Glutamatergic neuron (in vitro differentiated cells): ENCODE data around the gene TRAPPC3. TPM values are rescaled to one million over a fixed set of nuclear protein-coding genes. Genes with fewer than 3 reads are reported as not detected.

Source experiments
- DNase-seq: peaks from one replicate; pipeline ENCODE4 v3.0.0; 2022
- H3K27ac Mint-ChIP-seq: one replicate; pipeline ENCODE4 v1.8.0; 2020; ENCODE audit warnings: mild to moderate bottlenecking, mixed read lengths, inconsistent platforms; ENCODE audit not compliant: unreplicated experiment
- H3K27me3 Mint-ChIP-seq: one replicate; pipeline ENCODE4 v1.8.0; 2020; ENCODE audit warnings: mild to moderate bottlenecking, moderate library complexity, mixed read lengths, inconsistent platforms; ENCODE audit not compliant: unreplicated experiment
- H3K36me3 Mint-ChIP-seq: one replicate; pipeline ENCODE4 v1.8.0; 2020; ENCODE audit warnings: mild to moderate bottlenecking, mixed read lengths, inconsistent platforms; ENCODE audit not compliant: unreplicated experiment
- H3K4me1 Mint-ChIP-seq: one replicate; pipeline ENCODE4 v1.8.0; 2020; ENCODE audit warnings: mild to moderate bottlenecking, low read depth, mixed read lengths, inconsistent platforms; ENCODE audit not compliant: unreplicated experiment
- H3K4me3 Mint-ChIP-seq: one replicate; pipeline ENCODE4 v1.8.0; 2020; ENCODE audit warnings: mild to moderate bottlenecking, mixed read lengths, inconsistent platforms; ENCODE audit not compliant: unreplicated experiment
- H3K9me3 Mint-ChIP-seq: one replicate; pipeline ENCODE4 v1.8.0; 2020; ENCODE audit warnings: mild to moderate bottlenecking, moderate library complexity, mixed read lengths, inconsistent platforms; ENCODE audit not compliant: unreplicated experiment
- total RNA-seq: library from RNA; stranded (reverse); fragmentation: NEBNext Ultra II Directional; extraction: Animal tissue kit (Norgen Biotek cat#: 25700); gene quantifications from one replicate; pipeline ENCODE4 v1.2.1, GENCODE V29; 2021; ENCODE audit not compliant: unreplicated experiment
- TF ChIP-seq, protein P1 (sequence below): fragments of 200-600 bp; sonication (generic); IDR thresholded peaks from one replicate; pipeline ENCODE4 v1.5.0; 2021; ENCODE audit not compliant: partially characterized antibody, unreplicated experiment

TRAPPC3 gene
- total RNA-seq, 1 donor from 2014 or later: 30.0 TPM

DNA sequence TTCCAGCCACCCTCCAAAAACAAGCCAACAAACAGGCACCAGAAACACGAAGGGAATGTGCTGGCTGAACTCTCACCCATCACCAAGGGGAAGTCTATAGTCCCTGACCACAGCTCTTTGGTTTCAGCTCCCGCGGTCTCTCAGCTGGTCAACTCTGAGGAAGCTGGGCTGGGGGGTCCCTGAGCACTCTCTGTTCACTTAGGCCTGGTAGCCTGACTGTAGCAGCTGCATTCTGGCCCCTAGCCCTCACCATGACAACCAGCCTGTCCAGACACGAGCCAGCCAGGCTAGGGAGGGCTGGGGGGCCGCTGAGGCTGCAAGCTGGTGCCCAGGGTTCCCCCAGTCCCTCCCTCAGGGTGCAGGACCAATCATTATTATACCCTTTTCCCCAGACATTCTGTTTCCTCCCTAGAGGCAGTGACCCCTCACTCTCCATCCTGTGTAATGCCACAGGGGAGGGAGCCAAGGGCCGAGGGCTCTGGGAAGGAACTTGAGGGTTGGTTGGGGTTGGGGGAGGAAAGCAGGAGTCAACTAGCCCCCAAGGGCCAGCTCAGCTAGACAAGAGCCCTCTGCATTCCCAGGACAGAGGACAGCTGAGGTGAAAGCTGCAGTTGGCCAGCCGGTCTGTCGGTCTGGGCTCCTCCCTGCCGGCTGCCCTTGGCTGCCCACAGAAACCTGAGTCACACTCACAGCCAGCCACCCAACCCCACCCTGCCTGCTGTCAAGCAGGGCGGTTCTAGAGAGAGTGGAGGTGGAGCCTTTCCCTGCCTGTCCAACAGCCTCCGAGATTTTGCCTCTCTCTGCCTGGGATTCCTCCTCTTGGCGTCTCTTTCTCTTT is 1.2 kb upstream of the TRAPPC3 start:
- Mint-ChIP-seq H3K9me3 (peaks cover 10% of the 10 kb centered on the region), H3K36me3 (no peaks in the 10 kb centered on the region), H3K27ac (peak overlapping the region; percentile 93), H3K4me1 (peaks cover 27% of the 10 kb centered on the region), H3K27me3 (peaks cover 21% of the 10 kb centered on the region), H3K4me3 (peak overlapping the region; percentile 68)
- TF ChIP-seq, protein P1, sequence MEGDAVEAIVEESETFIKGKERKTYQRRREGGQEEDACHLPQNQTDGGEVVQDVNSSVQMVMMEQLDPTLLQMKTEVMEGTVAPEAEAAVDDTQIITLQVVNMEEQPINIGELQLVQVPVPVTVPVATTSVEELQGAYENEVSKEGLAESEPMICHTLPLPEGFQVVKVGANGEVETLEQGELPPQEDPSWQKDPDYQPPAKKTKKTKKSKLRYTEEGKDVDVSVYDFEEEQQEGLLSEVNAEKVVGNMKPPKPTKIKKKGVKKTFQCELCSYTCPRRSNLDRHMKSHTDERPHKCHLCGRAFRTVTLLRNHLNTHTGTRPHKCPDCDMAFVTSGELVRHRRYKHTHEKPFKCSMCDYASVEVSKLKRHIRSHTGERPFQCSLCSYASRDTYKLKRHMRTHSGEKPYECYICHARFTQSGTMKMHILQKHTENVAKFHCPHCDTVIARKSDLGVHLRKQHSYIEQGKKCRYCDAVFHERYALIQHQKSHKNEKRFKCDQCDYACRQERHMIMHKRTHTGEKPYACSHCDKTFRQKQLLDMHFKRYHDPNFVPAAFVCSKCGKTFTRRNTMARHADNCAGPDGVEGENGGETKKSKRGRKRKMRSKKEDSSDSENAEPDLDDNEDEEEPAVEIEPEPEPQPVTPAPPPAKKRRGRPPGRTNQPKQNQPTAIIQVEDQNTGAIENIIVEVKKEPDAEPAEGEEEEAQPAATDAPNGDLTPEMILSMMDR: peak; percentile 14
- peak; percentile 89 for DNase-seq

DNA sequence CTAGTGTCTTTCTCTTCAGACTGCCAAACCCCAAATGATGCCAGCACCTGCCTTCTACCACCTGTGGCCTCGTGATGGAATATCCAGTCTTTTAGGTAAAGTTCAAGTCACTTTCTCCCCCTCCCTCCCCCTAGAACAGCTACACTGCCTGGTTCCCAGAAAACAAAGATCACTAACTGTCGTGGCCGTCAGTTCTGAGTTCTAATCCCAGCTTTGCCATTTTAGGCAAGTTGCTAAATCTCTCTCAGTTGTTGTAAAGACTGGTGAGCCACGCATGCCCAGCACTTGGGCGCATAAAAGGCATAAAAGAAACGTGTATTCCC is 648 bp upstream of the TRAPPC3 start:
- Mint-ChIP-seq H3K36me3 (no peaks in the 10 kb centered on the region), H3K27me3 (peaks cover 18% of the 10 kb centered on the region), H3K9me3 (peaks cover 10% of the 10 kb centered on the region), H3K4me3 (peak overlapping the region; percentile 68), H3K27ac (peak overlapping the region; percentile 93), H3K4me1 (peaks cover 27% of the 10 kb centered on the region)
- no peak for DNase-seq
- TF ChIP-seq, protein P1: no peak

DNA sequence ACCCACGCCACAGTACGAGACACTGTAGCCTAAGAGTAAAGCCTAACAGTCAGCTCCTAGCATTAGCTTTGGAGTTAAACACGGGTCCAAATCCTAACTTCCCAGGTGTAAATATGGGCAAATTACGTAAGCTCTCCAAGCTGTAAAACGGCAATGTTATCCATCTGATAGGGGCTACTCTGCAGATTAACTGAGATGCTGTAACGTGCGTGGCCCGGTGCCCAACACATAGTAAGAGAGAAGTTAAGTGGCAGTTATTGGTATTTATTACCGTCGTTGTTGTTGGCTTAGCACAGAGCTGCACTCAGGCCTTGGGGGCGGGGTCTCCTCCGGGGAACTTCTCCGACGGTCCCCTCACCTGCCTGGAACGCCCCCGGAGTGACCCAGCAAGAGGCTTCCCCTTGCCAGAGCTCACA is 457 bp downstream of the TRAPPC3 start:
- TF ChIP-seq, protein P1: no peak
- peaks cover 20% of the 10 kb centered on the region for H3K4me1 Mint-ChIP-seq
- peak overlapping the region; percentile 68 for H3K4me3 Mint-ChIP-seq
- no peaks in the 10 kb centered on the region for H3K36me3 Mint-ChIP-seq
- H3K27me3 Mint-ChIP-seq: peaks cover 11% of the 10 kb centered on the region
- peaks cover 7% of the 10 kb centered on the region for H3K9me3 Mint-ChIP-seq
- H3K27ac Mint-ChIP-seq: peak overlapping the region; percentile 63
- DNase-seq: no peak

DNA sequence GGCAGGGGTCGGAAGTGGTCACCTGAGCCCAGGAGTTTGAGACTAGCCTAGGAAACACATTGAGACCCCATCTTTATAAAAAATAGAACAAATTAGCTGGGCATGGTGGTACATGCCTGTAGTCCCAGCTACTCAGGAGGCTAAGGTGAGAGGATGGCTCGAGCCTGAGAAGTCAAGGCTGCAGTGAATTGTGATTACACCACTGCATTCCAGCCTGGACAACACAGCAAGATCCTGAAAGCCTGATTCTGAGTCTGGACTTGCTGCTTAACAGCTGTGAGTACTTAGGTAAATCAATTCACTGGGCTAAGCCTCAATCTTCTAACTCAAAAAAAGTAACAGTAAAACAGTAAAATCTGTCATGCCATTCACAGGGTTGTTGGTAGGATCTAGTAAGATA is 4.9 kb downstream of the TRAPPC3 start:
- Mint-ChIP-seq H3K27ac (no peak overlapping the region), H3K4me1 (peaks cover 4% of the 10 kb centered on the region), H3K9me3 (no peaks in the 10 kb centered on the region), H3K36me3 (no peaks in the 10 kb centered on the region), H3K4me3 (no peak overlapping the region), H3K27me3 (peaks cover 3% of the 10 kb centered on the region)
- no peak for DNase-seq
- TF ChIP-seq, protein P1: no peak

DNA sequence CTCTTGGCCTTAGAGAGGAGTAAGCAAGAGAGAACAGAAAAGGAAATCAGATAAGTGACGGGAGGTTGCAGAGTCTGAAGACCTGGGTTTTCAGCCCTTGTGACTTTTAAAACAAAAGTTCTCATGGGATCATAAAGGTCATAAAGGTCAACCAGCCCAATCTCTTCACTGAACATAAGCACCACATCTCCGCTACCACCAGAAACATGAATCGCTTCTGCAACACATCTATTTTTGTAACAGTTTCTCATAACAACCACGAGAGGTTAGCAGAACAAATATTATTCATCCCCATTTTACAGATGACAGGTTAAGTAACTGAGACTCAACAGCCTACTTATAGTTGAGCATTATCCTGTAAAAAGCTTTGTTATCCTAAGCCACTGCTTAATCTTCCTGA is 5.9 kb downstream of the TRAPPC3 start:
- Mint-ChIP-seq H3K9me3 (no peaks in the 10 kb centered on the region), H3K27me3 (no peaks in the 10 kb centered on the region), H3K36me3 (no peaks in the 10 kb centered on the region), H3K4me3 (no peak overlapping the region), H3K27ac (no peak overlapping the region), H3K4me1 (peaks cover 4% of the 10 kb centered on the region)
- DNase-seq: no peak
- TF ChIP-seq, protein P1: no peak
